DND-41 (cell line): ENCODE results near the gene ALDOA.

Source experiments
- CTCF ChIP-seq: IDR thresholded peaks from 2 replicates; pipeline ENCODE4 v1.5.1; 2012; ENCODE audit warnings: borderline replicate concordance, low read length, moderate library complexity, mild to moderate bottlenecking; ENCODE audit not compliant: poor library complexity, severe bottlenecking; ENCODE audit errors: extremely low read depth
- EZH2 ChIP-seq: IDR thresholded peaks from 3 replicates; pipeline ENCODE4 v1.6.1; 2012; ENCODE audit warnings: borderline replicate concordance, low read depth, mild to moderate bottlenecking, moderate library complexity, low read length, inconsistent platforms; ENCODE audit not compliant: severe bottlenecking

- TF ChIP-seq CTCF (no peak), EZH2 (no peak)
Observed at GRCh38 chr16:30087181-30087898, 21.8 kb downstream of the ALDOA start.
